Left lung (tissue), 10 donors: ENCODE data around the gene COIL. TPM values are rescaled to one million over a fixed set of nuclear protein-coding genes. Genes with fewer than 3 reads are reported as not detected.

Experiments
- ATAC-seq: fragments of 200-7000 bp; cut with Tn5 transposase; one replicate; pipeline ENCODE4 v1.9.1; 2020; ENCODE audit warnings: moderate library complexity
- DNase-seq, 4 donors: peaks; one replicate each; pipeline ENCODE4 v3.0.0-alpha.2; 2013 to 2020
- H3K27ac ChIP-seq, 2 donors: fragments of 200-600 bp; sonication (generic) in 1 of 2; one replicate each; pipeline versions ENCODE4 v1.5.0 to v1.8.0; 2020 to 2021
- H3K27me3 ChIP-seq, 2 donors: fragments of 200-600 bp; sonication (generic) in 1 of 2; one replicate each; pipeline versions ENCODE4 v1.5.0 to v1.8.0; 2020 to 2021
- H3K36me3 ChIP-seq, 2 donors: fragments of 200-600 bp; sonication (generic) in 1 of 2; one replicate each; pipeline versions ENCODE4 v1.5.0 to v1.8.0; 2020 to 2021
- H3K4me1 ChIP-seq, 2 donors: fragments of 200-600 bp; one replicate each; pipeline ENCODE4 v1.8.0; 2021
- H3K4me3 ChIP-seq, 2 donors: fragments of 200-600 bp; sonication (generic) in 1 of 2; one replicate each; pipeline versions ENCODE4 v1.5.0 to v1.8.0; 2020 to 2021; ENCODE audit warnings: mild to moderate bottlenecking in 1 of 2
- H3K9me3 ChIP-seq, 2 donors: fragments of 200-600 bp; sonication (generic) in 1 of 2; one replicate each; pipeline versions ENCODE4 v1.5.0 to v1.8.0; 2020 to 2021
- CTCF ChIP-seq, 2 donors: fragments of 200-600 bp; sonication (generic) in 1 of 2; IDR thresholded peaks; one replicate each; pipeline versions ENCODE4 v1.5.0 to v1.8.0; 2021; ENCODE audit warnings: antibody characterized with exemption in 2 of 2
- intact Hi-C, 2 donors: fragments of 100-400 bp; cut with DNase I; formaldehyde crosslinking; loops; one replicate each; pipeline versions ENCODE4 v1.11.2 to v1.14.2; 2022
- polyA plus RNA-seq, 6 donors: library from polyadenylated mRNA; unstranded; fragments of 120-200 nt; gene quantifications; one replicate each; pipeline ENCODE4 v1.2.1, GENCODE V29; 2013; ENCODE audit not compliant: insufficient read length in 6 of 6
- total RNA-seq, 2 donors: library from RNA; stranded (reverse); fragmentation: NEBNext Ultra II Directional; extraction: Animal tissue kit (Norgen Biotek cat#: 25700); gene quantifications; one replicate each; pipeline ENCODE4 v1.2.1, GENCODE V29; 2021
- donor health status: DM: no; HTN: yes; CAD: no.
- donor health status: DM: no; HTN: no; CAD: no.

COIL gene
- total and polyA plus RNA-seq, 8 donors = 10.9 to 33.8 (median 29.7) TPM

GRCh38 chr17:56978441-56979090 lies 17.7 kb upstream of the COIL start:
- peaks cover 0 to 21% of the 10 kb centered on the region in 2 donors for H3K36me3 ChIP-seq
- ATAC-seq (peak; percentile 21), DNase-seq (no peak)
- peak overlapping the region; percentile 53 to 76 for H3K27ac ChIP-seq
- no peaks in the 10 kb centered on the region for H3K9me3 ChIP-seq
- peak overlapping the region; percentile 61 to 62 for H3K4me3 ChIP-seq
- H3K27me3 ChIP-seq = no peaks in the 10 kb centered on the region
- peaks cover 0 to 47% of the 10 kb centered on the region in 2 donors for H3K4me1 ChIP-seq
- intact Hi-C loops = no loop called here
- TF ChIP-seq CTCF (IDR thresholded peaks at IDR 0.05) = no peak

GRCh38 chr17:56977673-56978395 lies 17.0 kb upstream of the COIL start, which contains the start of gene SCPEP1:
Gene SCPEP1 (plus strand): TSS chr17:56978131. CDS start chr17:56978160, 29 bp downstream.
- H3K27me3 ChIP-seq = no peaks in the 10 kb centered on the region
- intact Hi-C loops = no loop called here
- peak within 1 kb of the TSS; percentile 61 to 62 for H3K4me3 ChIP-seq

GRCh38 chr17:56976941-56977608 lies 16.2 kb upstream of the COIL start:
- no peak for ATAC-seq
- H3K27ac ChIP-seq = peak overlapping the region in 1 of 2 donors; percentile 76
- peak overlapping the region; percentile 61 to 62 for H3K4me3 ChIP-seq
- no peaks in the 10 kb centered on the region for H3K9me3 ChIP-seq
- no peaks in the 10 kb centered on the region for H3K27me3 ChIP-seq
- peaks cover 0 to 10% of the 10 kb centered on the region in 2 donors for H3K36me3 ChIP-seq
- peaks cover 0 to 32% of the 10 kb centered on the region in 2 donors for H3K4me1 ChIP-seq
- DNase-seq = no peak
- intact Hi-C loops = no loop called here
- no peak for TF ChIP-seq CTCF (IDR thresholded peaks at IDR 0.05)

More at GRCh38 chr17:56977673-56978395, 17.0 kb upstream of the COIL start, which contains the start of gene SCPEP1:
- ATAC-seq (peak; percentile 98), DNase-seq (peak; percentile 72 to 96 (median 88))
- Histone ChIP-seq H3K4me1 (peaks cover 0 to 40% of the 10 kb centered on the region in 2 donors), H3K9me3 (no peaks in the 10 kb centered on the region), H3K27ac (peak within 1 kb of the TSS; percentile 53 to 76), H3K36me3 (peaks cover 0 to 17% of the 10 kb centered on the region in 2 donors)
- no peak for TF ChIP-seq CTCF (IDR thresholded peaks at IDR 0.05)

GRCh38 chr17:56975656-56976055 lies 14.8 kb upstream of the COIL start:
- TF ChIP-seq CTCF (IDR thresholded peaks at IDR 0.05) = no peak
- ATAC-seq (no peak), DNase-seq (no peak)
- Histone ChIP-seq H3K4me3 (no peak overlapping the region), H3K36me3 (no peaks in the 10 kb centered on the region), H3K4me1 (peaks cover 0 to 28% of the 10 kb centered on the region in 2 donors), H3K27me3 (no peaks in the 10 kb centered on the region), H3K27ac (no peak overlapping the region), H3K9me3 (no peaks in the 10 kb centered on the region)
- intact Hi-C loops = no loop called here

- Histone ChIP-seq H3K9me3 (no peaks in the 10 kb centered on the region), H3K4me3 (no peak overlapping the region), H3K36me3 (no peaks in the 10 kb centered on the region), H3K4me1 (peaks cover 0 to 14% of the 10 kb centered on the region in 2 donors), H3K27me3 (no peaks in the 10 kb centered on the region), H3K27ac (no peak overlapping the region)
- intact Hi-C loops = no loop called here
- TF ChIP-seq CTCF (IDR thresholded peaks at IDR 0.05) = no peak
- no peak for DNase-seq
- ATAC-seq = no peak
These were observed 13.2 kb upstream of the COIL start for GRCh38 chr17:56974055-56974454.
